Tibial nerve (tissue), 4 donors: ENCODE results near the gene COMMD7.

Experiments used
- CTCF ChIP-seq, 5 experiments: fragments of 200-600 bp in 3 of 5; fragments of 450-650 bp in 2 of 5; sonication (generic) in 3 of 5; IDR thresholded peaks; one replicate each; pipeline ENCODE4 v1.5.1; 2016 to 2019; ENCODE audit warnings: antibody characterized with exemption in 5 of 5, mild to moderate bottlenecking in 3 of 5, moderate library complexity in 2 of 5
- EP300 ChIP-seq, 2 donors: sonication (generic); formaldehyde crosslinking; IDR thresholded peaks; one replicate each; pipeline ENCODE4 v1.6.1; 2017; ENCODE audit warnings: antibody characterized with exemption in 2 of 2, mild to moderate bottlenecking in 1 of 2
- POLR2A ChIP-seq, 2 donors: fragments of 450-650 bp; IDR thresholded peaks; one replicate each; pipeline ENCODE4 v1.6.1; 2017; ENCODE audit warnings: antibody characterized with exemption in 2 of 2, mild to moderate bottlenecking in 2 of 2, moderate library complexity in 2 of 2

- TF ChIP-seq CTCF (IDR thresholded peaks at IDR 0.05) (no peak), EP300 (IDR thresholded peaks at IDR 0.05) (no peak), POLR2A (IDR thresholded peaks at IDR 0.05) (no peak)
Measured at GRCh38 chr20:32792731-32793458, 49.6 kb upstream of the COMMD7 start.
